ENCODE results near the gene RDH5.

RDH5 gene

GRCh38 chr12:55683676-55684075, 36.5 kb upstream of the RDH5 start:
- TF ChIP-seq EGR1 (IDR thresholded peaks at IDR 0.05) (no peak), RAD21 (IDR thresholded peaks at IDR 0.05; ENCODE audit: low read depth) (no peak), MAX (IDR thresholded peaks at IDR 0.05) (no peak), ZBTB7A (IDR thresholded peaks at IDR 0.05; ENCODE audit: low read depth) (no peak), FOXM1 (IDR thresholded peaks at IDR 0.05; ENCODE audit: borderline replicate concordance, low read depth) (no peak), CEBPB (IDR thresholded peaks at IDR 0.05) (no peak), REST (IDR thresholded peaks at IDR 0.05; ENCODE audit: low read depth) (no peak), NFIC (IDR thresholded peaks at IDR 0.05) (no peak), EP300 (IDR thresholded peaks at IDR 0.05; ENCODE audit: borderline replicate concordance) (no peak), TEAD4 (IDR thresholded peaks at IDR 0.05) (no peak), CREB1 (IDR thresholded peaks at IDR 0.05; ENCODE audit: low read depth) (no peak), YY1 (IDR thresholded peaks at IDR 0.05; ENCODE audit: low read depth) (no peak), USF1 (IDR thresholded peaks at IDR 0.05) (no peak), TAF1 (IDR thresholded peaks at IDR 0.05; ENCODE audit: low read depth) (no peak), TCF12 (IDR thresholded peaks at IDR 0.05; ENCODE audit: low read depth) (no peak)

- TF ChIP-seq MAX (IDR thresholded peaks at IDR 0.05) (no peak), ZBTB7A (IDR thresholded peaks at IDR 0.05; ENCODE audit: low read depth) (no peak), CREB1 (IDR thresholded peaks at IDR 0.05; ENCODE audit: low read depth) (no peak), NFIC (IDR thresholded peaks at IDR 0.05) (no peak), RAD21 (IDR thresholded peaks at IDR 0.05; ENCODE audit: low read depth) (no peak), EGR1 (IDR thresholded peaks at IDR 0.05) (no peak), USF1 (IDR thresholded peaks at IDR 0.05) (no peak), FOXM1 (IDR thresholded peaks at IDR 0.05; ENCODE audit: borderline replicate concordance, low read depth) (no peak), YY1 (IDR thresholded peaks at IDR 0.05; ENCODE audit: low read depth) (no peak), CEBPB (IDR thresholded peaks at IDR 0.05) (no peak), TEAD4 (IDR thresholded peaks at IDR 0.05) (no peak), EP300 (IDR thresholded peaks at IDR 0.05; ENCODE audit: borderline replicate concordance) (no peak)
Measured at GRCh38 chr12:55684761-55685370, 35.3 kb upstream of the RDH5 start.

- no peak for TF ChIP-seq TEAD4 (IDR thresholded peaks at IDR 0.05)
- TF ChIP-seq CREB1 (IDR thresholded peaks at IDR 0.05; ENCODE audit: low read depth) = no peak
Measured at GRCh38 chr12:55685671-55686070, 34.5 kb upstream of the RDH5 start.

- TF ChIP-seq RAD21 (IDR thresholded peaks at IDR 0.05; ENCODE audit: low read depth) (no peak), ZBTB7A (IDR thresholded peaks at IDR 0.05; ENCODE audit: low read depth) (no peak), MAX (IDR thresholded peaks at IDR 0.05) (no peak), FOXM1 (IDR thresholded peaks at IDR 0.05; ENCODE audit: borderline replicate concordance, low read depth) (no peak), YY1 (IDR thresholded peaks at IDR 0.05; ENCODE audit: low read depth) (no peak), REST (IDR thresholded peaks at IDR 0.05; ENCODE audit: low read depth) (no peak), EP300 (IDR thresholded peaks at IDR 0.05; ENCODE audit: borderline replicate concordance) (no peak), EGR1 (IDR thresholded peaks at IDR 0.05) (no peak), CREB1 (IDR thresholded peaks at IDR 0.05; ENCODE audit: low read depth) (no peak), TEAD4 (IDR thresholded peaks at IDR 0.05) (no peak), CEBPB (IDR thresholded peaks at IDR 0.05) (no peak), USF1 (IDR thresholded peaks at IDR 0.05) (no peak), TCF12 (IDR thresholded peaks at IDR 0.05; ENCODE audit: low read depth) (no peak), TAF1 (IDR thresholded peaks at IDR 0.05; ENCODE audit: low read depth) (no peak)
Measured at GRCh38 chr12:55686366-55687010, 33.7 kb upstream of the RDH5 start.

- TF ChIP-seq ZBTB7A (IDR thresholded peaks at IDR 0.05; ENCODE audit: low read depth) (no peak), EGR1 (IDR thresholded peaks at IDR 0.05) (peak; percentile 40; the same call in 1 of the 2 replicates)
Measured at GRCh38 chr12:55687746-55688145, 32.4 kb upstream of the RDH5 start.

All from Ishikawa (cell line).